Stimulated activated CD8-positive, alpha-beta memory T cell treated with anti-CD3 and anti-CD28 coated beads, Interleukin-12 subunit alpha, Interleukin-12 subunit beta, amount 100 ng/mL, for 1 hour (primary cell): Measurements from ENCODE around the gene SEZ6L.

ENCODE experiments used
- DNase-seq: peaks from one replicate; pipeline ENCODE4 v3.0.0-alpha.2; 2020; ENCODE audit warnings: low read depth

Gene SEZ6L

GRCh38 chr22:26298605-26299310 is 129.5 kb downstream of the SEZ6L start:
- DNase-seq = no peak

- no peak for DNase-seq
These were observed 133.5 kb downstream of the SEZ6L start for GRCh38 chr22:26302726-26303125.

GRCh38 chr22:26303475-26303874 is 134.2 kb downstream of the SEZ6L start:
- no peak for DNase-seq

GRCh38 chr22:26304730-26305129 is 135.5 kb downstream of the SEZ6L start:
- no peak for DNase-seq

DNA sequence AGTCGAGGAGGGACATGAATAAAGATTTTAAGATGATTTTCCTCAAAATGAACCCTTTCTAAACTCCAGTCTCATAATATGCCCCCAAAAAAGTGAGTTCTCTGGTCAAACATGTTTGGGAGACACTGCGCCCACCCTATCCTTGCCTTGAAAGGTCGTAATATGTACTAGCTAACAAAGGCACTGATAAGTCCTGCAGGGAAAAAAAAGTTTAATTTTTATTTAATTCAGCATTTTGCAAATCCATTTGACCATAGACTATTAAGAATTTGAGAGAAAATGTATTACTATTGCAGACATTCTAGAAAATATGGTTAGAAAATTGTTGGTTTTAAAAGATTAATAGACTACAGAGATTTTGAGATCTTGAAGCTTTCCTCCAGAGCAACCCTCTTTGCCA is 139.2 kb downstream of the SEZ6L start:
- DNase-seq = no peak

DNA sequence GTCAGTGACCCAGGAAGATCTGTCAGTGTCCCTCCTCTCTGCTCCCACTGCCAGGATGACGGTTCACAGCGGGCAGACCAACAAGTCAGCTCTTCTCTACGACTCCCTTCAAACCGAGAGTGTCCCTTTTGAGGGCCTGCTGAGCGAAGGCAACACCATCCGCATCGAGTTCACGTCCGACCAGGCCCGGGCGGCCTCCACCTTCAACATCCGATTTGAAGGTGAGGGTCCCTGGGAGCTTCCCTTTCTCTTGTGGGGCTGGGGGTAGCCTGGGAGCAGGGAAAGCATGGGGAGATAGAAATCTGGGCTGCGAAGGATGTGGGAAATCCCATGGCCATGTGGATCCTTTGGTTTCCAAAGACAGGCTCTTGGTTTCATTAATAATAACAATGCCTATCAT is 141.4 kb downstream of the SEZ6L start:
- DNase-seq = no peak

GRCh38 chr22:26313291-26313690 is 144.0 kb downstream of the SEZ6L start:
- DNase-seq = no peak

DNA sequence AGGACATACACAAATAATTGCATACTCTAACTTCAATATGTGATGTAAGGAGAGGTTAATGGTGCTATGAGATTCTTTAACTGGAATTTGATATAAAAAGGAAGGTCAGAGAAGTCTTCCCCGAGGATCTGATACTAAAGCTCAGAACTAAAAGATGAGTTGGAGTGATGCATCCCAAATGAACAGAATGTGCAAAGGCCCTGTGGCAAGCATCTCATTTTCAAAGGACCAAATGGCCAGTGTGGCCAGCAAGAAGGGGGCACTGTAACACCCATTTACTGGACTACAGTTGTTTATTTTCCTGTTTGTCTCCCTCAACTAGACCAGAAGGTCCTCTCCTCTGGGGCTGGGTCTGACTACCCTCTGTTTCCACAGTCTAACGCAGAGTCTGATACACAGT is 144.9 kb downstream of the SEZ6L start:
- no peak for DNase-seq

GRCh38 chr22:26314656-26315055 is 145.4 kb downstream of the SEZ6L start:
- no peak for DNase-seq

DNA sequence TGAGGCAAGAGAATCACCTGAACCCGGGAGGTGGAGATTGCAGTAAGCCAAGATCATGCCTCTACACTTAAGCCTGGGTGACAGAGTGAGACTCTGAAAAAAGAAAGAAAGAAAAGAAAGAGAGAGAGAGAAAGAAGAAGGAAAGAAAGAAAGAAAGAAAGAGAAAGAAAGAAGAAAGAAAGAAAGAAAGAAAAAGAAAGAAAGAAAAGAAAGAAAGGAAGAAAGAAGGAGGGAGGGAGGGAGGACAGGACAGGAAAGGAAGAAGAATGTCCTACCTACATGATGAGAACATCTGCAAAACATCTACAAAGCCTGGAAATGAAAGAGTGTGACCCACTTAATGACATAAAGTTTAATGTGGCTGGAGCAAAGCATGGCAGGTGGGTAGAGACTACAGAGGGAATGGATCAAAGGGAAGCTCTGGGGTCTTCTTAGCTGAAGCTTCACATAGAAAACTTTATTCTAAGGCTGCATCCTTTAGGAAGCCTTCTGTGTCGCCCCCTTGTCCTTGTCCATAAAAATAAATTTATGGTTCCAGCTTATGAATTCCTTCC is 147.5 kb downstream of the SEZ6L start:
- no peak for DNase-seq

GRCh38 chr22:26318975-26319374 is 149.7 kb downstream of the SEZ6L start:
- no peak for DNase-seq

DNA sequence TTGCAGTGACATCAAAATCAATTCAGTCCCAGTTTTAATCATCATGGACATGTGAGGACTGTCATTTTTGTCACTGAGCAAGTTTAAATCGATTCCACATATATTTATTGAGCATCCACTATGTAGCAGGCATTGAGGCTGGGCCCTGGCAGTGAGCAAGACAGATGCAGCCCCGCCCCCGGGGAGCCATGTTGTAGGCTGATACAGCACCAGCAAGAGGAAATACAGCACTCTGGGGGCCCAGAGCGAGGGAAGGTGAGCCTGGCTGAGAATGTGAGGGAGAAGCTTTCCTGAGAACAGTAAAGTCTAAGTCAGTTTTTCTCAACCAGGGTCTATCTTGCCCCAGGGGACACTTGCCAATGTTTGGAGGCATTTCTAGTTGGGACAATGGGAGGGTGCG is 151.2 kb downstream of the SEZ6L start:
- no peak for DNase-seq

GRCh38 chr22:26321469-26321913 is 152.2 kb downstream of the SEZ6L start:
- DNase-seq = no peak

DNA sequence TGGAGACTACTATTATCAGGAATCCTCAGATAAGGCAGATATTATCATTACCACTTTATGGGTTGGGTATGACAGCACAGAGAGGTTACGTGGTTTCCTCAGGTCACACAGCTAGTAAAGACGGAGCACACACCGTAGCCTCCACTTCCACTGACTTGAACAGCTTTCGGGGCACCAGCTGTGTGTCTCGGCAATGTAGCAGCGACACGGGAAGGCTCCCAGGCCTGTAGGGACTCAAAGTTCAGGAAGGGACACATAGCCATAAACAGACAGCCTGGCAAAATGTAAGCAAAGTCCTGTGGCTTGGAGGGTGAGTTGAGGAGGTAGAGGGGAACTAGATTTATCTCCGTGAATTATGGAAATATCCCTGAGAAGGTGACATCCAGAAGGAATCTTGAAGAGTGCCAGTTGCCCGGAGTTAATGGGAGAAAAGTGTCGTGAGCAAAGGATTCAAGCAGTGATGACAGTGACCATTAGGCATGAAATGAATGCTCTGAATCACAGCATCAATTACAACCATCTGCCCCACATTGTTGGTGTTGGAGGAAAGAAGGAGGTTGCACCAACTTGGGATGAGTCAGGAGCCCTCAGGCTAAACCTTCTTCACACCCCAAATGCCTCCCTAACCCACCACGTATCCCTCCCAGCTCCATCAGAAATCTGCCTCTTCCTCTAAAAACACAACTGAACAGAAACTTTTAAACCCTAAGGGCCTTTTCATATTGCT is 153.1 kb downstream of the SEZ6L start:
- DNase-seq = no peak

- no peak for DNase-seq
These were observed 153.8 kb downstream of the SEZ6L start for GRCh38 chr22:26323013-26323412.

DNA sequence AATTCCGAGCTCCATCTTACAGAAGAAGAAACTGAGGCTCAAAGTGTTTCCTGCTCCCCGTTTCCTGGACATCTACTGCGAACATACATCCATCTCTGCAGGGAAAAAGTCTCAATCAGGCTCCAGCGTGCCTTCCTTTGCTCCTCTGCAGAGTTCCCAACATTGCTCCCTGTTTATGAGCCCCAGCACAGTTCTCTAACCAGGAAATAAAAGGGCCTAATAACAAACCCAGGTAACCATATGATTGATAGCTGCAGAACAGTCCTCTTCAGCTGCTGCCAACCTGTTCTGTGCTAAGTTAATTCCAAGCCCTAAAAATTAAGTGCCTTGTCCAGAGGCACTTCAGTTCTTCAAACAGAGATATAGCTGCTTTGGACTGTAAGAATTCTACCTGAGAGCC is 154.9 kb downstream of the SEZ6L start:
- no peak for DNase-seq

GRCh38 chr22:26325641-26326040 is 156.4 kb downstream of the SEZ6L start:
- no peak for DNase-seq

- DNase-seq = no peak
These were observed 157.5 kb downstream of the SEZ6L start for GRCh38 chr22:26326803-26327202.

- DNase-seq = no peak
These were observed 158.0 kb downstream of the SEZ6L start for GRCh38 chr22:26327306-26327705.

DNA sequence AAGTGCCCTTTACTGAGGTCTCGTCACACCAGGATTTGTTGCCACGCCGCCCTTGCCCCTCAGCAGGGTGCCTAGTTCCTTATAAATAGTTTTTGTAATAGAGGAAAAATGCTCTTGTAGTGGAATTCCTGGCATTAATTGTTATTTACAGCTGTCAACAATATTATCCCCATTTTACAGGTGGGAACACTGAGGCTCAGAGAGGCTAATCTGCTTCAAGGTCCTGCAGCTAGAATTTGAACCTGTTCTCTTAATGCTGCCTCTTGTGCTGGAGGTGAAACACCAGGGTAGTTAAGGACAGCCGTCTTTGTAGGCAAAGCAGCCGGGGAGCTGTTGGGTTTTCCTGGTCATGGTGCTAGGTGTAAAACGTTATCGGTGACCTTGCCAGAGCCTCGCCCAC is 159.0 kb downstream of the SEZ6L start:
- no peak for DNase-seq

- peak; percentile 39 for DNase-seq
These were observed 161.8 kb downstream of the SEZ6L start for GRCh38 chr22:26330971-26331625.

GRCh38 chr22:26333088-26333800 is 164.0 kb downstream of the SEZ6L start:
- DNase-seq = no peak
